GM18951 (cell line): ENCODE data around the gene C3.

Experiments
- POLR2A ChIP-seq: IDR thresholded peaks from 4 replicates; pipeline ENCODE4 v1.6.1; 2011; ENCODE audit warnings: mild to moderate bottlenecking; ENCODE audit not compliant: insufficient read length, insufficient read depth; ENCODE audit errors: extremely low read depth
- in situ Hi-C: fragments of 300-500 bp; cut with MboI; formaldehyde crosslinking; loops from one replicate; pipeline ENCODE4 v1.12.0; 2022; ENCODE audit warnings: low sequenced_read_pairs, mixed read lengths, inconsistent platforms; ENCODE audit not compliant: unreplicated experiment

The C3 gene

DNA sequence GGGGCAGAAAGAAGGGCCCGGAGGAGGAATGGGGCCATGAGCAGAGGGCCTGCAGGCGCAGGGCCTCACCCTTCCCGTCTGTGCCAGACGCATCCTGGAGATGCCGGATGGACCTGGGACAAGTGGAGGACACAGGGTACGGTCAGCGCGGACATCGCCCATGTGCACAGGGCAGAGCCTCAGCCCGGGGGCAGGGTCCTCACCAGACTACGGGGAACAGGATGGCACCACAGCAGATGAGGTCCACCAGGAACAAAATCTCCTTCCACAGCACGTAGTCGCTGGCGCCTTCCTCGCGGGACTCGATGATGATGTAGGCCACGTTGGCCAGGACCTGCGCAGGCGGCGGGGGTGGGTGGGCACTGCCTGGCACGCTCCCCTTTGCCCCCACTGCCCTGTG is 11.4 kb upstream of the C3 start:
- no peak for TF ChIP-seq POLR2A
- in situ Hi-C loops = loop anchor here (10.0 kb wide), 1 partner anchor 207 kb away; no protein-coding TSS in a partner anchor

DNA sequence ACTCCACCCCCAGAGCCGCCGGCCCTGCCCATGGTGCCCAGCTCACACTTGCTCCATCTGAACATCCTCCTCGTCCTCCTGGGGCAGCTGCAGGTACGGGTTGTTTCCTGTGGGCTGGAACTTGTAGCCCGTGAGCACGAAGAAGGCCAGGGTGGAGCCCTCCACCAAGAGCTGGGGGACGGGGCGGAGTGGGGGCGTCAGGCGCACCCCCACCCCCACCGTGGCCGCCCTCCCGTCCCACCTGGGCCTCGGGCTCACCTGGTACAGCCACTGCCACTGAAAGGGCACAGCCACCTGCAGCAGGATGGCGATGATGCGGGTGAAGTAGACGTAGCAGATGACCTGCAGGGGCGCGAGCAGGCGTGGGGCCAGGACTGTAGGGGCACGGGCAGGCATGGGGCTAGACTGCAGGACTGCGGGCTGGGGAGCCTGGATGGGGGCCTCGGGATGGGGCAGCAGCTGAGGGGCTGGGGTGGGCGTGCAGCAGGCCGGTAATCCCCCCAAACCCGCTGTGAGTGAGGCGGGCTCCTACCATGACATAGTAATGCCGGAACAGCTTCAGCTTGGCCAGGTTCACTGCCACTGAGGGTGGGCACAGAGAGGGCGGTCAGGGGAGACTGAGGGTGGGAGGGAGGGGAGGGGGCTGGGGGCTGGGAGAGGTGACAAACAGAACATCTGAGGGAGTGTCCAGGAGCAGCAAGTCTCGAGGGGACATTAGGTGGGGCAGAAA is 10.7 kb upstream of the C3 start:
- in situ Hi-C loops = loop anchor here (10.0 kb wide), 1 partner anchor 206 kb away; no protein-coding TSS in a partner anchor
- TF ChIP-seq POLR2A = no peak

DNA sequence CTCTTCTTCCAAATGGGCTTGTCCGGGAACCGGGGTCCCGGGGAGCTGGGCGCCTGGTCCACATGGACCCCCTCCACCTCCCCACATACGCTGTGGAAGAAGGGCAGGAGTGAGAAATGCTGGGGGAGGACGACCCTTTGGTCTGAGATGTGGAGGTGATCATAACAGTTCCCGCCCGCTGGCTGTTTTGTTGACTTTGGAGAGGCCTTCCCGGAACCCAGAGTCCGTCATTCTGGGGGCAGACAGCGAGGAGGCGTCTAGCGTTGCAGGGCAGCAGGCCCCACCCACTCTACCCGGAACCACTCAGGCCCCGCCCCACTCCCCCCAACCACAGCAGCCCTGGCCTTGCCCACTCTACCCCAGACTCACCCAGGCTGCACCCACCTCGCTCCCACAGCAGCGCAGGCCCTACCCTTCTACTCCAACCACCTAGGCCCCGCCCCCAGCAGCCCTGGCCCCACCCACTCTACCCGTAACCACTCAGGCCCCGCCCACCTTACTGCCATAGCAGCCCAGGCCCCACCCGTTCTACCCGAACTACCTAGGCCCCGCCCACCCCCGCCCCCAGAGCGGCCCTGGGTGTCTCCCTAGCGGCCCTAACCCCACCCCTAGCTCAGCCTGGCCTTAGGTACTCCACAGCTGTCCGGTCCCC is 9.8 kb upstream of the C3 start:
- in situ Hi-C loops = loop anchor here (10.0 kb wide), 1 partner anchor 205 kb away; no protein-coding TSS in a partner anchor
- no peak for TF ChIP-seq POLR2A

DNA sequence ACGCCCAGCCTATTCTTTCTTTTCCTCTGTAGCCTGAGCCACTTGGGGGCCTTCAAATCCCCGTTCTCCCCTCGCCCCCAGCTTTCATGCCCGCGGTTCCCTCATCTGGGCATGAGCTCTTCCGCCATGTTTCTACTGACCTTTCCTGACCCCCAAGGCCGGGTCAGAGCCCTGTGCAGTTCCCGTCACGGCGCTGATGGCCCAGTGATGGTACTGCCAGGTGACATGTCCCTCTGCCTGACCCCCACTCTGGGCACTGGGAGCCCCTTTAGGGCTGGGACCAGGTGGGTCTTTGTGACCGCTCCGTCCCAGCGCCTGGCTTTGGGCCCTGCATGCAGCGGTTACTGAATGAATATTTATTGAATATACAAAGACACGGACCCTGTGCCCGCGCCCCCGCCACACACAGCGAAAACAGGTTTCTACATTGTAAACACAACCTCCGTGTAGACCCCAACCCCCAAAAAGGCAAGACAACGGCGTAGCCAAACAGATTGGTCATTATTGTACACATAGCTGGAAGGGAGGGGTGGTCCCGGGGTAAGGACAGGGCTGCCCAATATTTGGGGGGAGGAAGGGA is 9.2 kb upstream of the C3 start:
- in situ Hi-C loops = loop anchor here (10.0 kb wide), 1 partner anchor 205 kb away; no protein-coding TSS in a partner anchor
- no peak for TF ChIP-seq POLR2A

DNA sequence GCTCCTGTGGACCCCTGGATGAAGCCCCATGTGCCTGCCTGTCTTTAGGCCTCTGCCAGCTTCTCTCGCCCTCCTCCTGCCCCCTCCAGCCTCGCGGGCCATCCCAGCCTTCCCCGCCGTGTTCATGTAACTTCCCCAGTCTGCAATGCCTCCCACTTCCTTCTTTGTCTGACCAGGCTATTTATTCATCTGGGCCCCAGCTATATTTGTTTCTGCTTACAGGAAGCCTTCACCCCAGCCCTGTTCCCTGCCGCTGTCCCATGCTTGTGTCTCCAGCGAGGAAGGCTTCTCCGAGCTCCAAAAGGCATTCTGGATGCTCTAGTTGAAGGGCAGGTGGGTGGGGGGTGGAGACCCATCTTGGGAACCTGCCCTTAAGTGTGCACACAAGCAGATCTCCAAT is 7.9 kb upstream of the C3 start:
- no peak for TF ChIP-seq POLR2A
- in situ Hi-C loops = no loop called here

DNA sequence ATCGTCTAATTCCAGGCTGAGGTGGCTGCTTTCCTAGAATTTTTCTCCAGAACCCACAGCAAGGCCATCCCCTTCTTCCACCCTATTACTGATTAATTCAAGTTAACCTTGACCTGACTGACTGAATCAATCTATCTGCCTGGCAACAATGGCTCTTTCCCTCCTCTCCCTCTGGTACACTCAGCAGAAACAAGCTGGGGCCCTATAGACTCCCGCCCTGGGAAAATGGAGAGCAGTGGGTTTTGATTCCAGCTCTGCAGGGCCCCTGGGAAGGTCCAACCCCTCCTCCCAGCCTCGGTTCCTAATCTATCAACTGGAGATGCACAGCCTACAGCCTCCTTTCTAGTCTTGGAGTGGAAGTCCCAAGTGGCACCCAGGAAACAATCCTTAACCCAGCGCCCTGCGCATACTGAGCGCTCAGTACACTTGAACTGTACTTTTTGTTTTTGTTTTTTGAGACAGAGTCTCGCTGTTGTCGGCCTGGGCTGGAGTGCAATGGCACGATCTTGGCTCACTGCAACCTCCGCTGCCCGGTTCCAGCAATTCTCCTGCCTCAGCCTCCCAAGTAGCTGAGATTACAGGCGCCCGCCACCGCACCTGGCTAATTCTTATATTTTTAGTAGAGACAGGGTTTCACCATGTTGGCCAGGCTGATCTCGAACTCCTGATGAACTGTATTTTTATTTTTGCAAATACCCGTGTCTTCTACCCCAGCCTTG is 5.2 kb upstream of the C3 start:
- no peak for TF ChIP-seq POLR2A
- in situ Hi-C loops = no loop called here

DNA sequence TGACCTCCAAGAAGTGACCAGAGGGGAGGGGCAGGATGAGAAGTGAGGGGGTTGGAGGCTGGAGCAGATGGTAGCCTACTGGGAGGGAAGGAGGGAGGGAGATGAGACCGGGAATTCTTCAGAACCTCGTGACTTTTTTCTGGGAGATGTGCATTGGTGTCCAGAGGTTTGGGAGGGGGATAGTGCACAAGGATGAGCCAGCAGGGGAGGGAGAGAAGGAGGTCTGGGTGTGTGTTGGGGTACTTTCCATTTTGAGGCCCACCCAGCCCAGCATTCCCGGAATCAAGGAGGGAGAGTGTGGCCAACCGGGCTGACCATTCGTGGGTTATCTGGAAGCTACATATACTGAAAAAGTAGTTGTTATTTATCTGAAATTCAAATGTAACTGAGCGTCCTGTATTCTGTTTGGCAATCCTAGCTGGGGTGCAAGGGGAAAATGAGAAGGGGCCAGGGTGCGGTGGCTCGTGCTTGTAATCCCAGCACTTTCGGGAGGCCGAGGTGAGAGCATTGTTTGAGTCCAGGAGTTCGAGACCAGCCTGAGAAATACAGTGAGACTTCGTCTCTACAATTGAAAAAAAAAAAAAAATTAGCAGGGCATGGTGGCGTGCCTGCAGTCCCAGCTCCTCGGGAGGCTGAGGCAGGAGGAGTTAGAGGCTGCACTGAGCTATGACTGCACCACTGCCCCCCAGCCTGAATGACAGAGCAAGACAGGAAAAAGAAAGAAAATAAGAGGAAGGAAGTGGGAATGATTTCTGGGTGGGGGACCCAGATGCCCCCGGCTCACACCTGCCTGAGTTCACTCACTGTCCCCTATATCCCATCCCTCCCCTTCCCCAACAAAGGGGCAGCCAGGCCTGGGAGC is 4.4 kb upstream of the C3 start:
- in situ Hi-C loops = no loop called here
- no peak for TF ChIP-seq POLR2A

DNA sequence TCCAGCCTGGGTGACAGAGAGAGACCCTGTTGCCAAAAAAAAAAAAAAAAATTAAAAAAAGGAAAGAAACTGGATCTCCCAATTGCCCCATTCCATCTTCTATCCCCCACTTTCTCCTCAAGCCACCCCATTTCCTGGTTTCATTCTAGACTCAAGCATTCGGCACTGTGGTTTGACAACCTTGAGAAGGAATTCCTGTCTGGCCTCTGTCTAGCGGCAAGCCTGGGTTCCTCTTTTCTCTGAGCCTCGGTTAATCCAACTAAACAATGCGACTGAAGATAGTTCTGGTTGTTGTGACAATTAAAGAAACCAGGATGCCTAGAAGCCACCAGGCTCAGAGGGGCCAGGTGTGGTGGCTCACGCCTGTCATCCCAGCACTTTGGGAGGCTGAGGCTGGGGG is 3.3 kb upstream of the C3 start:
- TF ChIP-seq POLR2A = no peak
- in situ Hi-C loops = no loop called here

DNA sequence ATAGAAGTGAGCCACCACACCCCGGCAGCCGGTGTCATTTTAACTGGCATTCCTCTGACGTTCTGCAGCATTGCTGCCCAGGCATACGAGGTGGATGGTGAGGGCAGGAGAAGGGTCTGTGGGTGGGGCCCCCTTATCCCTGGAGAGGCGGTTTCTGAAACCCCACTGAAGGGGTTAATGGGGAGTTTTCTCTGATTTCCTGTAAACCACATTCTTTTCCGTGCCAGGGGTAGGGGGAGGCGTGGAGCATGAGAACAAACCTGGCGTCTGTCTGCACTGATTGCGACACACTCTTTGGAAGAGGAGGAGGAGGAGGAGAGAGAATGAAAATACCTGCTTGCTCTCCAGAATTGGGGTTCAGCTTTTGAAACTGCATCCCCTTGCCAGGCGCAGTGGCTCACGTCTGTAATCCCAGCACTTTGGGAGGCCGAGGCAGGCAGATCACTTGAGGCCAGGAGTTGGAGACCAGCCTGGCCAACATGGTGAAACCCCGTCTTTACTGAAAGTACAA is 2.7 kb upstream of the C3 start:
- no peak for TF ChIP-seq POLR2A
- in situ Hi-C loops = no loop called here

DNA sequence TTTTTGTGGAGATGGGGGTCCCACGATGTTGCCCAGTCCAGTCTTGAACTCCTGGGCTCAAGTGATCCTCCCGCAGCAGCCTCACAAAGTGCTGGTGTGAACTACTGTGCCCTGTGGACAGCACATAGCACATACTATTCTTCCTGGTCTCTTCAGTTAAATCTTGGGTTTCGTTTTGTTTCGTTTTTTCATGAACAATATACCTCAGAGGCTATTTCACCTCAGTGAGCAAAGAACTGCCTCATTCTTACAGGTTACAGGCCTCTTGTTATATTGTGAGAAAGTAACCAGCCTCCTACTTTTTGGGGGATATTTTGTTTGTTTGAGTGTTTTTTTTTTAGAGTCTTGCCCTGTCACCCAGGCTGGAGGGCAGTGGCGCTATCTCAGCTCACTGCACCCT is 1.3 kb upstream of the C3 start:
- in situ Hi-C loops = no loop called here
- no peak for TF ChIP-seq POLR2A

DNA sequence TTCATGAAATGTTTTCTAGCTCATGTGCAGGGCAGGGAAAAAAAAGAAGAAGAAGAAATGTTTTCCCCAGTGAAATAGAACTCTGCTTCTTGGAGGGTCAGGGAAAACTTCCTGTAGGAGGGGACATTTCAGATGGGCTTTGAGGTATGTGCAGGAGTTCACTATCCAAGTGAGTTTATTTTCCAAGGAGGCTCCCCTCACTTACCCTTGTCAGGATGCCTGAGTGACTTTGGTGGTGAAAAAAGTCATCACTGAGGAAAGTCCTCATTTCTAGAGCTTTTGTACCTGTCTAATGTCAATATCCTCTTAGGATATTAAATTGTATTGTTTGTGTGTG is 656 bp upstream of the C3 start:
- in situ Hi-C loops = no loop called here
- no peak for TF ChIP-seq POLR2A

DNA sequence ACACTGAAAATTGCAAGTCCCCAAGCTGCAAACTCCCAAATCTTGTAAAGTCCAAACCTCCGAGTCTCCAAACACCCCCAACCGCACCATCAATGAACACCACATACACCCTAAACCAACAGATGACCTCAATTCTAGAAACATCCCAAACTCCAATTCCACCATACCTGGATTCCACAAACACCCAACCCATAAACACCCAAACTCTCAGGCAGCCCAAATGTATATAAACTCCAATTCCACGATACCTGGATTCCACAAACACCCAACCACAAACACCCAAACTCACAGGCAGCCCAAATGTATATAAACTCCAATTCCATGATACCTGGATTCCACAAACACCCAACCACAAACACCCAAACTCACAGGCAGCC is 470 bp downstream of the C3 start:
- no peak for TF ChIP-seq POLR2A
- in situ Hi-C loops = no loop called here
